Epithelial cell of proximal tubule (primary cell): ENCODE results near the gene CSNK1G1. TPM values are rescaled to one million over a fixed set of nuclear protein-coding genes. Genes with fewer than 3 reads are reported as not detected.

Experiments used
- DNase-seq: peaks from one replicate; pipeline ENCODE4 v3.0.0-alpha.2; 2011; ENCODE audit warnings: low read depth
- H3K4me3 ChIP-seq: 2 replicates; pipeline ENCODE4 v1.5.1; 2011; ENCODE audit warnings: low read depth, mild to moderate bottlenecking, low read length
- total RNA-seq: library from RNA; depleted of rRNA; stranded (reverse); fragments of >200 nt; gene quantifications from 2 replicates; pipeline ENCODE4 v1.2.3, GENCODE V29; 2015
- TF ChIP-seq, protein P1 (sequence below): conservative IDR thresholded peaks from 2 replicates; pipeline ENCODE4 v1.5.1; 2012; ENCODE audit warnings: low read depth, mild to moderate bottlenecking, low read length

CSNK1G1 gene
- total RNA-seq, 1 donor from 2014 or later, result 12.3 TPM

DNA sequence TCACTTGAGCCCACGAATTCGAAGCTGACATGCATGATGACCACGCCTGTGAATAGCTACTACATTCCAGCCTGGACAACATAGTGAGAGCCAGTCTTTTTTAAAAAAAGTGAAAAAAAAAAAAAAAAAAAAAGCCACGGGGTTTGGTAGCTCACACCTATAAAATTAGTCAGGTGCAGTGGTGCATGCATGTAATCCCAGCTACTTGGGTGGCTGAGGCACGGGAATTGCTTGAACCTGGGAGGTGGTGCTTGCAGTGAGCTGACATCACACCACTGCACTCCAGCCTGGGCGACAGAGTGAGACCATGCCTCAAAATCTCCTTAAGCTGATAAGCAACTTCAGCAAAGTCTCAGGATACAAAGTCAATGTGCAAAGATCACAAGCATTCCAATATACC is 44.4 kb downstream of the CSNK1G1 start:
- peak; percentile 44 for DNase-seq
- H3K4me3 ChIP-seq, result no peak overlapping the region
- TF ChIP-seq, protein P1, sequence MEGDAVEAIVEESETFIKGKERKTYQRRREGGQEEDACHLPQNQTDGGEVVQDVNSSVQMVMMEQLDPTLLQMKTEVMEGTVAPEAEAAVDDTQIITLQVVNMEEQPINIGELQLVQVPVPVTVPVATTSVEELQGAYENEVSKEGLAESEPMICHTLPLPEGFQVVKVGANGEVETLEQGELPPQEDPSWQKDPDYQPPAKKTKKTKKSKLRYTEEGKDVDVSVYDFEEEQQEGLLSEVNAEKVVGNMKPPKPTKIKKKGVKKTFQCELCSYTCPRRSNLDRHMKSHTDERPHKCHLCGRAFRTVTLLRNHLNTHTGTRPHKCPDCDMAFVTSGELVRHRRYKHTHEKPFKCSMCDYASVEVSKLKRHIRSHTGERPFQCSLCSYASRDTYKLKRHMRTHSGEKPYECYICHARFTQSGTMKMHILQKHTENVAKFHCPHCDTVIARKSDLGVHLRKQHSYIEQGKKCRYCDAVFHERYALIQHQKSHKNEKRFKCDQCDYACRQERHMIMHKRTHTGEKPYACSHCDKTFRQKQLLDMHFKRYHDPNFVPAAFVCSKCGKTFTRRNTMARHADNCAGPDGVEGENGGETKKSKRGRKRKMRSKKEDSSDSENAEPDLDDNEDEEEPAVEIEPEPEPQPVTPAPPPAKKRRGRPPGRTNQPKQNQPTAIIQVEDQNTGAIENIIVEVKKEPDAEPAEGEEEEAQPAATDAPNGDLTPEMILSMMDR, result no peak

DNA sequence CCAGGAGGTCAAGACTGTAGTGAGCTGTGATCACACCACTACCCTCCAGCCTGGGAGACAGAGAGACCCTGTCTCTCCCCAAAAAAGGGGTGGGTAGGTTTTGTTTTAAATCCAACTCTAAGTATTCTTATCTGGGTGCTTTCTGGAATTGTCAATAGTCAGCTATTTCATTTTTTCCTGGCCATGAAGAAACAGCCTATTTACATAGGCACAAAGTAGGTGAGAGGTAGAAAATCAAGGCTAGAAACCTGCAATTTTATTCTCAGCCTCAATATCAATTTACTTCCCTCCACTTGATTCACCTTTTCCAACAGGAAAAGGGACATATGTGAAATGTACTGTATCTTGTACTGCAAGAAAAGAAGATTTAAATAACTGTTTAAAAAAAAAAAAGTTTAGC is 45.9 kb downstream of the CSNK1G1 start:
- TF ChIP-seq, protein P1, result no peak
- no peak for DNase-seq
- H3K4me3 ChIP-seq, result no peak overlapping the region

DNA sequence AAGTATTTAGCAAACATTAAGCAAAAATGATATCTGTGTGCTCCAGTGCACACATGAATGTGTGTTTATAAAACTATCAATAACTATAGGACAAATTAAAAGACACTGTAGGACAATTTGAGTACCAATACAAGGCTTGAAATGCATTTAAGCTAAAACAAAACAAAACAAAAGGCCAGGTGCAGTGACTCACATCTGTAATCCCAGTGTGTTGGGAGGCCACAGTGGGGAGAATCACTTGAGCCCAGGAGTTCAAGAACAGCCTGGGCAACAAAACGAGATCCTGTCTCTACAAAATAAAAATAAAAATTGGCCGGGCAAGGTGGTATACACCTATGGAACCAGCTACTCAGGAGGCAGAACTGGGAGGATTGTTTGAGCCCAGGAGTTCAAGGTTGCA is 50.7 kb downstream of the CSNK1G1 start:
- TF ChIP-seq, protein P1, result no peak
- no peak overlapping the region for H3K4me3 ChIP-seq
- no peak for DNase-seq

DNA sequence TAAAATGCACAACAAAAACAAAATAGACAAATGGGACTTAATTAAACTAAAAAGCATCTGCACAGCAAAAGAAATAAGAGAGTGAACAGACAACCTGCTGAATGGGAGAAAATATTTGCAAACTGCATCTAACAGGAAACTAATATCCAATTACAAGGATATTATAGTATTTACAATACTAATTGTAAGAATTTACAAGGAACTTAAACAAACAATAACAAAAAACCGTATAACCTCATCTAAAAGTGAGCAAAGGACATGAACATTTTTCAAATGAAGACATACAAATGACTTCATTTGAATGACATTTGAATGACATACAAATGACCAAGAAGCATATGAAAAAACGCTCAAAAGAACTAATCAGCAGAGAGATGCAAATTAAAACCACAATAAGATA is 66.4 kb downstream of the CSNK1G1 start:
- TF ChIP-seq, protein P1, result no peak

DNA sequence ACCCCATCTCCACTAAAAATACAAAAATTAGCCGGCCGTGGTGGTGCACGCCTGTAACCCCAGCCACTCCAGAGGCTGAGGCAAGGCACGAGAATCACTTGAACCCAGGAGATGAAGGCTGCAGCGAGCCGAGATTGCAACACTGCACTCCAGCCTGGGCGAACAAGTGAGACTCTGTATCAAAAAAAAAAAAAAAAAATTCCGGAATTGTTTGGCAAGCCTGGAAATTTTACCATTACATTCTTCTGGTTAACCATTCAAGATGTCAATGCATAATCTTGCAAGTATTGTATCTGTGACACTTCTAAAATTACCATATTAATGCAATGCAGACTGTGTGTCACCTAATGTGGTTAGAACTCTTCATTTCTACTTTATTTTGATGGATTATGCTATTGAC is 67.0 kb downstream of the CSNK1G1 start:
- peak; percentile 59 for DNase-seq

More for the DNA sequence above, 66.4 kb downstream of the CSNK1G1 start:
- no peak for DNase-seq
- no peak overlapping the region for H3K4me3 ChIP-seq

DNA sequence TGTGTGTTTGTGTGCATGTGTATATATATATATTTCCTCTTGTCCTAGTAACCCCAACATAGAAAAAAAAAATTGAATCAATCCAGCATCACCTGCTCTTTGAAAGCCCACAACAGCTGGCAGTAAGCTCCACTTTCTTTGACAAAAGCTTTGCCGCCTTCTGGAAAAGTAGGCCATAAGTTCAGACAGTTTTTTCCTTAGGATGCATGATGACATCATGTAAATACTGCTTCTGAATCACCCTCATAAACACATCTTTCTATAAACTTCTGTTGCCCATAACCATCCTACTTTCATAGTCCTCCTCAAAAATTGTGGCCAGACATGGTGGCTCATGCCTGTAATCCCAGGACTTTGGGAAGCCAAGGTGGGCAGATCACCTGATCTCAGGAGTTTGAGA is 67.4 kb downstream of the CSNK1G1 start:
- TF ChIP-seq, protein P1, result no peak
- DNase-seq, result no peak
- H3K4me3 ChIP-seq, result no peak overlapping the region

More for the DNA sequence above, 67.0 kb downstream of the CSNK1G1 start:
- H3K4me3 ChIP-seq, result no peak overlapping the region
- TF ChIP-seq, protein P1, result no peak

DNA sequence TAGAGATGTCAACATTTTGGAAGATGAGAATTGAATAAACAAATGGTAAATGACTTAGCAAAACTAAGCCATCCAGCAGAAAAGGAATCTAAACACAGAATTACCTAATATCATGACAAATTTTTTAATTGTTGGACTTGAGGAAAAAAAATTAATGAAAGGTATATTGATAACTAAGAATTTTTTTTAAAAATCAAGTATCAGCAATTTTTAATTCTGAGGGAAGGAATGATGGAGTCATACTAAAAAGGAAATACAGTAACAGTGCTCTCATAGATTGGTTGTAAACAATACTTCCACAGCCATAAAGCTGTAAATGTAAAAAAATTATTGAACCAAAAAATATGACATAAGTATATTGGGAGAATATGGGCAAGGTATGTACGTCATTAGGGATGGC is 68.0 kb downstream of the CSNK1G1 start:
- DNase-seq, result no peak
- no peak overlapping the region for H3K4me3 ChIP-seq
- TF ChIP-seq, protein P1, result no peak
